ENCODE data around the gene MLXIP. TPM values are rescaled to one million over a fixed set of nuclear protein-coding genes. Genes with fewer than 3 reads are reported as not detected.

Gene MLXIP
- total RNA-seq, 1 donor from 2014 or later: 63.3 TPM

DNA sequence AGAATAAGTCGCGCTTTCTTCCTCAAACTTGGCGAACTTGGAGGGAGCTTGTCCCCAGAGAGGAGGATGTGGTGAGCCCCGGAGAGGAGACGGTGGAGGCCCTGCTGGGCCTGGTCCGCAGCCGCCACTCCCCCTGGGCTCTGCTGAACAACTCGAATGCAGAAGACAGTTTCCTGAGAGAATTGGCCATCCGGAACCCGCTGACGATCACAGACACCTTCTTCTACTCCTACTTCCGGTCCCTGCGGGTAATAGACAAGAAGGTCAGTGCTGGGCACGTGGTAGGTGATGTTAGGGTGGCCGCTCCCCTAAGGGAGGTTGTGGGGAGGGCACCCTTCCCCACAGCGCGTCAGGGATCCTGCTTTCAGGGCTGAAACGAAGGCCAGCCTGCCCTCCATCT is 106.0 kb downstream of the MLXIP start:
- H3K27ac Mint-ChIP-seq (ENCODE audit: unreplicated experiment): no peak overlapping the region
- peaks cover 3% of the 10 kb centered on the region for H3K27me3 Mint-ChIP-seq (ENCODE audit: unreplicated experiment)
- no peak for DNase-seq (ENCODE audit: low spot score)
- H3K36me3 Mint-ChIP-seq (ENCODE audit: low read depth, unreplicated experiment): peaks cover 4% of the 10 kb centered on the region
- H3K4me3 Mint-ChIP-seq (ENCODE audit: unreplicated experiment): no peak overlapping the region
- H3K4me1 Mint-ChIP-seq (ENCODE audit: unreplicated experiment): peaks cover 4% of the 10 kb centered on the region
- TF ChIP-seq, protein P1, sequence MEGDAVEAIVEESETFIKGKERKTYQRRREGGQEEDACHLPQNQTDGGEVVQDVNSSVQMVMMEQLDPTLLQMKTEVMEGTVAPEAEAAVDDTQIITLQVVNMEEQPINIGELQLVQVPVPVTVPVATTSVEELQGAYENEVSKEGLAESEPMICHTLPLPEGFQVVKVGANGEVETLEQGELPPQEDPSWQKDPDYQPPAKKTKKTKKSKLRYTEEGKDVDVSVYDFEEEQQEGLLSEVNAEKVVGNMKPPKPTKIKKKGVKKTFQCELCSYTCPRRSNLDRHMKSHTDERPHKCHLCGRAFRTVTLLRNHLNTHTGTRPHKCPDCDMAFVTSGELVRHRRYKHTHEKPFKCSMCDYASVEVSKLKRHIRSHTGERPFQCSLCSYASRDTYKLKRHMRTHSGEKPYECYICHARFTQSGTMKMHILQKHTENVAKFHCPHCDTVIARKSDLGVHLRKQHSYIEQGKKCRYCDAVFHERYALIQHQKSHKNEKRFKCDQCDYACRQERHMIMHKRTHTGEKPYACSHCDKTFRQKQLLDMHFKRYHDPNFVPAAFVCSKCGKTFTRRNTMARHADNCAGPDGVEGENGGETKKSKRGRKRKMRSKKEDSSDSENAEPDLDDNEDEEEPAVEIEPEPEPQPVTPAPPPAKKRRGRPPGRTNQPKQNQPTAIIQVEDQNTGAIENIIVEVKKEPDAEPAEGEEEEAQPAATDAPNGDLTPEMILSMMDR (IDR thresholded peaks at IDR 0.05; ENCODE audit: unreplicated experiment): no peak
- no peaks in the 10 kb centered on the region for H3K9me3 Mint-ChIP-seq (ENCODE audit: unreplicated experiment)

DNA sequence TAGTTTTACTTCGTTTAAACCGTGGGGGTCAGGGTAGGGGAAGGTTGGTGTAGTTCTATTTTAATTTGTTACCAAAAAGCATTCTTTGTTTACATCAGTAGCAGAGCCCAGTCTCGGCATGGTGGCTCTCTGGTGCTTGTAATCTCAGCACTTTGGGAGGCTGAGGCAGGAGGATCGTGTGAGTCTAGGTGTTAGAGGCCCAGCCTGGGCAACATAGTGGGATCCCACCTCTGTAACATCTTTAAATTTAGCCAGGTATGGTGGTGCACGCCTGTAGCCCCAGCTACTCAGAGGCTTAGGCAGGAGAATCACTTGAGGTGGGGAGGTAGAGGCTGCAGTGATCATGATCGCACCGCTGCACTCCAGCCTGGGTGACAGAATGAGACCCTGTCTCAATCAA is 106.5 kb downstream of the MLXIP start:
- DNase-seq (ENCODE audit: low spot score): no peak
- no peak overlapping the region for H3K4me3 Mint-ChIP-seq (ENCODE audit: unreplicated experiment)
- no peak overlapping the region for H3K27ac Mint-ChIP-seq (ENCODE audit: unreplicated experiment)
- TF ChIP-seq, protein P1 (IDR thresholded peaks at IDR 0.05; ENCODE audit: unreplicated experiment): no peak
- H3K9me3 Mint-ChIP-seq (ENCODE audit: unreplicated experiment): no peaks in the 10 kb centered on the region
- H3K4me1 Mint-ChIP-seq (ENCODE audit: unreplicated experiment): peaks cover 4% of the 10 kb centered on the region
- H3K36me3 Mint-ChIP-seq (ENCODE audit: low read depth, unreplicated experiment): no peaks in the 10 kb centered on the region
- H3K27me3 Mint-ChIP-seq (ENCODE audit: unreplicated experiment): peaks cover 3% of the 10 kb centered on the region

DNA sequence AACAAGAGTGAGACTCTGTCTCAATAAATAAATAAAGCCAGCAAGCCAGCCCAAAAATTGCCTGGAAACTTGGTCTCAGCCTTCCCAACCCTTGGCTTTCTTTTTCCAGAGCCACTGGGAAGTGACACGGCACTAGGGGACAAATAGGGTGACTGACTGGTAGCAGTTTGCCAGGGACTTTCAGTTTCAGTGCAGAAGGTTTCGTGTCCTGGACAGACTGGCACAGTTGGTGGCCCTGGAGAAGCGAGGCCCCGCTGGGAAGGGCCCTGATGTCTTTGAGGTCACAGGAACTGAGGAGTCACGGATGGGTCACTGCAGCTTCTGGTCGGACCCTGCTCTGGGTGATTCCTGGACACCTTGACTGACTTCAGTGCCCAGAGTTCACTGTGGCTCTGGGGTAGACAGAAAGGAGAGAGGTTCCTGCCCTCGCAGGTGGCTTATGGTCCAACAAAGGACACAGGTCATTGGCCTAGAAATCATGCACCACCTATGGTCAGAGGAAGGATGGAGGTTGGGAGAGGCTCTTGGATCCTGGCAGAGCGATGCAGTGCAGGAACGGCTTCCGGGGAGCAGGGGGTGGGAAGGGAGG is 107.0 kb downstream of the MLXIP start:
- H3K27ac Mint-ChIP-seq (ENCODE audit: unreplicated experiment): no peak overlapping the region
- no peak for DNase-seq (ENCODE audit: low spot score)
- peaks cover 1% of the 10 kb centered on the region for H3K27me3 Mint-ChIP-seq (ENCODE audit: unreplicated experiment)
- TF ChIP-seq, protein P1 (IDR thresholded peaks at IDR 0.05; ENCODE audit: unreplicated experiment): no peak
- no peaks in the 10 kb centered on the region for H3K9me3 Mint-ChIP-seq (ENCODE audit: unreplicated experiment)
- H3K36me3 Mint-ChIP-seq (ENCODE audit: low read depth, unreplicated experiment): no peaks in the 10 kb centered on the region
- H3K4me3 Mint-ChIP-seq (ENCODE audit: unreplicated experiment): no peak overlapping the region
- peaks cover 2% of the 10 kb centered on the region for H3K4me1 Mint-ChIP-seq (ENCODE audit: unreplicated experiment)

DNA sequence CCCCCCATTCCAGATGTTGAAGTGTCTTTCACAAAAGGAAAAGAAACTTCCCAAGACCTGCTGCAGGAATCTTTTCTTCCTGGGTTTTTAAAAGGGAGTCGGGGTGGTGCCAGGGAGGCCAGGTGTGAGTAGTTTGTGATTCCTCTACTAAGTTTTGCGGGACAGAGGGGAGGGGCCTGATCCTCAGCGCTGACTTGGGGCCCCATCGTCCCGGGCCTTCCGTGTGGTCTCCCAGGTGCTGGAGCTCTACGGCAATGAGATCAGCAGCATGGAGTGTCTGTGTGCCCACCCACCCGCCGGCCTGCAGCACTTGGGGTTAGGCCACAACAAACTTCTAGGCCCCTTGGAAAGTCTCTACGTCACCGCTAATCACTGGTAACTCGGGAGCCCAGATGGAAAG is 108.9 kb downstream of the MLXIP start:
- H3K36me3 Mint-ChIP-seq (ENCODE audit: low read depth, unreplicated experiment): no peaks in the 10 kb centered on the region
- no peak for DNase-seq (ENCODE audit: low spot score)

More for the DNA sequence above, 108.9 kb downstream of the MLXIP start:
- Mint-ChIP-seq H3K9me3 (ENCODE audit: unreplicated experiment) (no peaks in the 10 kb centered on the region), H3K4me1 (ENCODE audit: unreplicated experiment) (no peaks in the 10 kb centered on the region), H3K27ac (ENCODE audit: unreplicated experiment) (no peak overlapping the region), H3K4me3 (ENCODE audit: unreplicated experiment) (no peak overlapping the region), H3K27me3 (ENCODE audit: unreplicated experiment) (peaks cover 1% of the 10 kb centered on the region)
- TF ChIP-seq, protein P1 (IDR thresholded peaks at IDR 0.05; ENCODE audit: unreplicated experiment): no peak
